Stimulated activated CD8-positive, alpha-beta memory T cell treated with anti-CD3 and anti-CD28 coated beads, Interleukin-7, amount 100 ng/mL, for 24 hours (primary cell): ENCODE measurements around the gene FRYL.

Experiments
- DNase-seq: peaks from one replicate; pipeline ENCODE4 v3.0.0-alpha.2; 2020; ENCODE audit warnings: low read depth

Gene FRYL

GRCh38 chr4:48557478-48557877 is 222.6 kb downstream of the FRYL start:
- DNase-seq, result no peak

- no peak for DNase-seq
These were observed 223.8 kb downstream of the FRYL start for GRCh38 chr4:48556268-48556667.

- no peak for DNase-seq
These were observed 225.5 kb downstream of the FRYL start for GRCh38 chr4:48554606-48555005.

GRCh38 chr4:48553720-48554119 is 226.4 kb downstream of the FRYL start:
- no peak for DNase-seq

DNA sequence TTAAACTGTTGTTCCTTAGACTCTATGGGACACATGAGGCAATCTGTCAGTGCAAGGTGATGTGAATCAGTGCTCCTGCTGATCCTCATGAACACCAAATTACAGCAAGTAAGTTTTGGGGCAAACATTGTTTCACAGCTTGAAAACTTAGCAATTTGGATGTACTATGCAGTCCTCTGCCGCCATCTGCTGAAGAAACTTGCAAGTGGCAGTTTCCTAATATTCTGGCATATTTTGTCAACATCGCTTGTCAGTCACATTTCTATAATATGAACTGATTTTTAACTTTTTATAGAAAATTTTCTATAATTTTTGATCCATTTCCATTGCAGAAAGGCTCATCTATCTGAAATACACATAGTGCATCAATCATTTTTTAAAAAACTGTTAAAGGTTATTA is 233.7 kb downstream of the FRYL start:
- no peak for DNase-seq

DNA sequence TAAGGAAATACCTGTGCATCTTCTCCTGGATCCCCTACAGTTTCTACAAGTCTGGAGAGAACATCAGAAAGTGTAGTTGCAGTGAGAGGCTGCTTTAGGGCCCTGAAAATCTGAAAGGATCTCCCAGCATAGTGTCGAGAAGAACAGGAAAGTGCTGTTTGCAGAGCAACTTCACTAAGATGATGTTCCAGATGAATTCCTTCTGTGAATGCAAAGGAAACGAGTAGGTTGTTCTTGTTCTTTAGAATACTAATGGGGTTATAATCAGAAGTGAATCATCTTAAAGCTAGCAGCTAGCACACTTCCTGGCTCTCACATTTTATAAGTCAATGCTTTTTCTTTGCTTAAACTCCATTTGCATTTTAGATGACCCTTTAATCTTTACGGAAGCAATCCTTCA is 236.3 kb downstream of the FRYL start:
- DNase-seq, result no peak

DNA sequence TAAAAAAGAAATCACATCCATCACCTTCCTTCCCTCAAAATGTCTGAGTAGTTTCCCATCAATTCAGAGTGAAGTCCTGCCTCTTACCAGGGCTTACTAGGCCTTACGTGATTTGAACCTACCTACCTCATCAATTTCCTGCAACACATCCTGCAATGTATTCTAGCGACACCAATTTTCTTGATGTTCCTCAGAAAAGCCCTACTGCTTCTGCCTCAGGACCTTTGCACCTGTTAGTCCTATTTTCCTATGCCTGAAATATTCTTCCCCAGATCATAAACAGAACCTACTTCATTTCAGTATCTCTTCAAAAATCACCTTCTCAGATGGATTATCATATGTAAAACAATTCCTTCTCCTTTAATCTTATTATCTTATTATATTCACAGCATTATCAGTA is 237.2 kb downstream of the FRYL start:
- no peak for DNase-seq

GRCh38 chr4:48539597-48539996 is 240.5 kb downstream of the FRYL start:
- no peak for DNase-seq

DNA sequence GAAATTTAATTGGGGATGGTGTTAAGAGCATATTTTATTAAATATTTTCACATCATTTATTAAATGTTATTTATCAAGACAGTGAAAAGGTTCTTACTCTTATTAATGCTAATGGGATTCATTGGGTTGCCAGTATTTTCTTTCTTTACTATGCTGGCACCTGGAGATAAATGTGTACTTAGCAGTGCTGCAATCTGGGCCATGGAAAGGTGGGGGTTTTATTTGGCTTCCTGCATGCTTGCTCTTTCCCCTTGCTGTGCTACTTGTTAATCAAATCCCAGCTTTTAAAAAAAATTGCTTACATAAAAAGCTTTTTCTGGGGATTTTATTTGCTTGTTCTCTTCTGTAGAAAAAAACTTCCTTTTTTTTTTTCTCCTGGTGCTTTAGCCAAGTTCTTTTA is 241.7 kb downstream of the FRYL start:
- DNase-seq, result no peak

GRCh38 chr4:48526406-48526805 is 253.7 kb downstream of the FRYL start:
- DNase-seq, result no peak

- no peak for DNase-seq
These were observed 261.9 kb downstream of the FRYL start for GRCh38 chr4:48518143-48518542.

- no peak for DNase-seq
These were observed 270.5 kb downstream of the FRYL start for GRCh38 chr4:48509543-48509942.

DNA sequence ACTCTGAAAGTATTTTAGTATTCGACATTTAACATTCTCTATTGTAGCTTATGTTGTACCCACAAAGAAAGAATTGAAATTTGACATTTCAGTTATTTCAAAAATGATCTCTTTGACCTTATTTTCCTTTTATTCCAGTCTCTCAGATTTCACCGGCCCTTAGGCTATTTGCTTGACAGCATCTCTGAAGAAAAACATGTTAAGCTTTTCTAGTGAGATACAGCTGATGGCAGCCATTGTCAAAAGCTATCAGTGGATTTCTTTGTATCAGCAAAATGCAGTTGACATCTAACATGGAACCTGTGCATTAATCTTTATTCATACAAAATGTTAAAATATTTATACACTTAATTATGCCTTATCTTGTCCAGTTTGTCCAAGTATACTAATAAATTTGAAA is 273.4 kb downstream of the FRYL start:
- DNase-seq, result no peak

GRCh38 chr4:48504352-48504751 is 275.7 kb downstream of the FRYL start:
- no peak for DNase-seq

DNA sequence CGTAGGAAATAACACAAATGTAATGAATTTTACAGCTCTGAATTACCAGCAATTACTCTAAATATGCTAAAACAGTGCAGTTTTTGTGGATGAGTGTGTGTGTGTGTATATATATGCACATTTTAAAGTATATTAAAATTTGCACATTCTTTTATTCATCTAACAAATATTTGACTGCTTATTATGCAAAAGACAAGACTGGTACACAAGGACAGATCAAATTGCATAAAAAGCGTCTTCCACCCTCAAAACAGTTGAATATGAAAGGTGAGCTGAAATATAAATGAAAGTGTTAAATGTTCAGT is 276.1 kb downstream of the FRYL start:
- DNase-seq, result no peak

DNA sequence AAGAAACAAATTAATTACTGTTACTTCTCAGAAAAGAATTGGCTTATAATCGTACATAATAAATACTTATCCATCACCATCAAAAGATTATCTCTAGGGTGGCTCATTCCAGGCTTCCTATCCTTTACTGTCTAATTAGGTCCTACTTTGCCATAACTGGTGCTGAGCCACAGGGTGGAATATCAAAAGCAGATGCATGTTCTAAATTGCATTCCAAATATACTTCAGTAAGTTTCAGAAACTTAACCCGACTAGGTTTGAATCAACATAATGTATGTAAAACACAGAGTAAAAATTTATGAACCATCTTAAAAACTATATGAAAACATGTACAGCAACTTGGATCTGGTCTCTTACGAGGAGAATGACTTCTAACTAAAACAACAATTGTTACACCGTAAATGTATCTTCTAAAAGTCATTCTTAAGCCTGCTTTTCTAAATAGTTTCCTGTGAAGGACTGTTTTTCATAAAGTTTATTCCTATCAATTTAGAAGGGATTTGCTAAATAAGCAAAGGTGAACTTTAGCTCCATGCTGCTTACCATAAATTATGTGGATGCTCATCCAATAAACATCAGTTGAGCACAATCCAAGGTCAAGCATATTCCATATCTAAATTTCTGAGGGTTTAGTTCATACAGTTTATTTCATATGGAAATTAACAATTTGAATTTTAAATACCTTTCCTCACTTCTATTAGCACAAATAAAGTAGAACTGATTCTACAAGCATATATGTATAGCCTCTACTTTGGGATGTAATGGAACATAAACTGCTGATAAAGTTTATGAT is 276.6 kb downstream of the FRYL start:
- no peak for DNase-seq

- DNase-seq, result no peak
These were observed 280.5 kb downstream of the FRYL start for GRCh38 chr4:48499551-48500066.

DNA sequence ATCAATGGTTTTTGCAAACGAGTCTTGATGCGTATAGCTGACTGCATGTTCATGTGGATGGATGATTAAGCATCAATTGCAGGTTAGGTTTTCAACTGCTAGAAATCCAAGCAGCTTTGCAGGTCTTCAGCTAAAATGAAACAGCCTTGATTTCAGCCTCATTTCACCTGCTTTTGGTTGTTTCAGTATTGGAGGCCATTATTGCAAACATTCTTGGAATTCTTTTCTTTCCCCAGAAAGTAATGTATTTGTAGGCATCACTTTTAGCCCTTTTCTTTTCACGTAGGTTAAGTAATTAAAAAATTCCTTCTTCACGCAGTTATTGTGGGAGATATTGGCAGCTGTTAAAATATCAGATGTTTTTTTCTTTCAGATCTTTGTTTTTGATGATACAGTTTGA is 281.2 kb downstream of the FRYL start:
- DNase-seq, result no peak

- no peak for DNase-seq
These were observed 284.1 kb downstream of the FRYL start for GRCh38 chr4:48495941-48496340.

DNA sequence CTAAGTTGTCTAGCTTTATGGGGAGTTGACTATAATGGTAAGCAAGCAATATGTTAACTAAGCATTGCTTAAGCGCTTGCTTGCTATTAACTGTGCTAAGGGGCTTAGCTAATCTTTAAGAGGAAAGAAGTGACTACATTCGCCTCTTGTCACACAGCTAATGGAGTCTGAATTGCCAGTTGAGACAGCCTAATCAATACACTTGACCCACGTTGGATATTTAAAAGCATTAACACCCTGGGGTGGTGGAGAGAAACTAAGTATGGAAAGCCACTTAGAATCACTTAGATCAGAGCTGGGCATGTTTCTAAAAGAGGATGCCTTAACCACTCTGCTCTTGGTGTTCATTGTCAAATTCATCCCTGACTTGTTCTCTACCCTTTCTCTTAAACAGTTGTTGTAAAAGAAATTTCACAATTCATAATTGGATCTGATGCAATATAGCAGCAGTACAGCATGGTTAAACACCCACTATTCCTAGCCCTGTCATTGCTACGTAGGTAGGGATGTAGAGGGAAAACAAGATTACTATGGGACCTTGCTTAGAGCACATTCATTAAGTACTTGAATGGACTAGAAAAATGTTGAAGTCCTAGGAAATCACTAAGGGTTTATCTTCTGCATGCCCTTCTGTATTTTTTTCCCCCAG is 286.5 kb downstream of the FRYL start:
- DNase-seq, result no peak

DNA sequence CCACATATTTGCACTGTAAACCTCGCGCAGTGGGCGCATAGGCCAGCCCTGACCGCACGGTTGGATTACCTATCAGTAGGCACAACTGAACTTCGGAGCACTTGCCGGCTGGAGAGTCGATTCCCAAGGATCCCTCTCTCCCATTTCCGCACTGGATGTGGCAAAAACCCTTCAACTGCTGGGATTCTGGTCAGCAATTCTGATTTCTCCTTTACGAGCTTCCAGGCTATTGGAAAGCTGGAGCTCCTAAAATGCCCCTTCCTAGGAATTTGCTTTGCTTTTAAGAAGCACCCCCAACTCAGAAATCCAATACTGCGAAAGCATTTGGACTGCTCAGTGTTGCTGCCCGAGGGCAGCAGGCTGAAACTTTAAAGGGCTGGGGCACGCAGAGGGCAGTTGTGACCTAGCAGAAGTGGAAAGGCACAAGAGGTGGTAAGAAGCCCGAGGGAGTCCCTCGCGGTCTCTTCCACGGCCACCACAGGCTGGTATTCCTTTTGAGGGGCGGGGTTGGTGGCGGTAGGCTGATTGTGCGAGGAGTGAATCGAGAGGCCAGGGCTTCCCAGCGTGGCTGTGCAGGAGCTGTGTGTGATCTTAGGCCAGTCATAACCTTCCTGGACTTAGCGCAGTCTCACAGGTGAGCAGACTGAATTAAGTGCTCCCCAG is 288.4 kb downstream of the FRYL start:
- no peak for DNase-seq

GRCh38 chr4:48490680-48491513 is 289.2 kb downstream of the FRYL start:
- no peak for DNase-seq
